GM19468 (cell line): ENCODE measurements around the gene GALNT7.
"Not testable (repeated sequence)": the region's sequence is repeated elsewhere in the genome, so short reads cannot be mapped to it uniquely, and the experiment has no call there.

Experiments
- ATAC-seq: cut with Tn5 transposase; IDR thresholded peaks from one replicate; pipeline ENCODE4 v1.9.1; 2021; ENCODE audit warnings: mild to moderate bottlenecking, moderate library complexity, moderate number of reproducible peaks; ENCODE audit not compliant: unreplicated experiment; ENCODE audit errors: extremely low read depth

The GALNT7 gene, protein sequence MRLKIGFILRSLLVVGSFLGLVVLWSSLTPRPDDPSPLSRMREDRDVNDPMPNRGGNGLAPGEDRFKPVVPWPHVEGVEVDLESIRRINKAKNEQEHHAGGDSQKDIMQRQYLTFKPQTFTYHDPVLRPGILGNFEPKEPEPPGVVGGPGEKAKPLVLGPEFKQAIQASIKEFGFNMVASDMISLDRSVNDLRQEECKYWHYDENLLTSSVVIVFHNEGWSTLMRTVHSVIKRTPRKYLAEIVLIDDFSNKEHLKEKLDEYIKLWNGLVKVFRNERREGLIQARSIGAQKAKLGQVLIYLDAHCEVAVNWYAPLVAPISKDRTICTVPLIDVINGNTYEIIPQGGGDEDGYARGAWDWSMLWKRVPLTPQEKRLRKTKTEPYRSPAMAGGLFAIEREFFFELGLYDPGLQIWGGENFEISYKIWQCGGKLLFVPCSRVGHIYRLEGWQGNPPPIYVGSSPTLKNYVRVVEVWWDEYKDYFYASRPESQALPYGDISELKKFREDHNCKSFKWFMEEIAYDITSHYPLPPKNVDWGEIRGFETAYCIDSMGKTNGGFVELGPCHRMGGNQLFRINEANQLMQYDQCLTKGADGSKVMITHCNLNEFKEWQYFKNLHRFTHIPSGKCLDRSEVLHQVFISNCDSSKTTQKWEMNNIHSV

DNA sequence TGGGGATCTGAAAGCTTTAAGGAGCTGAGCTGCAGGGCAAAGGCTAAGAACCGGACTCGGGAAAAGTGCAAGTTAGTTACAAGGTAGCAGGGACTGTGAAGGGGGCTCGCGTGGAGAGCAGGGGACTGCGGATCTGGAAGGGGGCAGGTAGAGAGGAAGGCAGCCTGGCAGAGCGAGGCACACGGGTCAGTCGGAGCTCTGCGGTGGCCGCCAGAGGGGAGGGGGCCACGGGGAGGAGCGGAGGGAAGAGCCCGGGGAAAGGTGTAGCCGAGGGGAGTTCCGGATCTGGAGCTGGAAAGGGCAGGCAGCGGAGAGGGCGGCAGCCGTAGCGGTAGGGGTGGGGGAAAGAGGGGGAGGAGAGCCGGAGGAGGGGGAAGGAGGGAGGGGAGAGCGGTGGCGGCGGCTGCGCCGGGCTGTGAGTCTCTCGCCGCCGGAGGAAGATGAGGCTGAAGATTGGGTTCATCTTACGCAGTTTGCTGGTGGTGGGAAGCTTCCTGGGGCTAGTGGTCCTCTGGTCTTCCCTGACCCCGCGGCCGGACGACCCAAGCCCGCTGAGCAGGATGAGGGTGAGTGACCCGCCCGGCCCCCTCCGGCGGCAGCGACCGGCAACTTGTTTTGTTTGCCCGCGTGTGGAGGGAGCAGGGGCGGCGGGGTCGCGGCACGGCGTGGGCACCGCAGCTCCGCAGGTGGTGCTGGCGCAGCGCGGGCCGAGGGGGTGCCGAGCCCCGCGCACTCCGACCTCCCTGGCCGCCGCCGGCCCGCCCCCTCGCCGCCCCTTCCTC is at the start of gene GALNT7:
Gene GALNT7 (plus strand): TSS at position 416 of the 782 bp plus-strand sequence. CDS start 25 bp downstream, at position 441.
- peak; percentile 7 for ATAC-seq

DNA sequence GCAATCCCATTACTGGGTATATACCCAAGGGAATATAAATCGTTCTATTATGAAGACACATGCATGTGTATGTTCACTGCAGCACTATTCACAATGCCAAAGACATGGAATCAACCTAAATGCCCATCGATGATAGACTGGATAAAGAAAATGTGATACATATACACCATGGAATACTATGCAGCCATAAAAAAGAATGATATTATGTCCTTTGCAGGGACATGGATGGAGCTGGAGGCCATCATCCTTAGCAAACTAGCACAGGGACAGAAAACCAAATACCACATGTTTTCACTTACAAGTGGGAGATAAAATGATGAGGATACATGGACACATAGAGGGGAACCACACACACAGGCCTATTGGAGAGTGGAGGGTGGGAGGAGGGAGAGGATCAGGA is 49.8 kb upstream of the GALNT7 start:
- ATAC-seq, result not testable (repeated sequence)

DNA sequence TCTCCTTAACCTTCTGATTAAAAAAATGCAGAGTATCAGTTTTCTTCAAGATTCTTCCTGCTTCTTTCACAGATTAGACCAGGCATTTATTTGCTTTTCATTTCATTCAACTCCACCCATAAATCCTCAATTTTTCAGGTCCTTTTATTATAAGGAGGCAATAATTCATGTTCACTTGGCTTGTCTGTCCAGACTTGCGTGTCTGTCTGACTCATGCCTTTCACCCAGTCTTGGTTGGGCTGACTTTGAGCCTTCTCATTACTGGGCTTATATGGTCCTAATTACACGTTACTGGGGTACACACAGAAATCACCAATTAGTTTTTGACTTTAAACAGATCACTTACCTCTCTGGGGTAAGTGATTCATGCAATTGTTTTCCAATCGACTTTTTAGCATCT is 48.8 kb upstream of the GALNT7 start:
- no peak for ATAC-seq

DNA sequence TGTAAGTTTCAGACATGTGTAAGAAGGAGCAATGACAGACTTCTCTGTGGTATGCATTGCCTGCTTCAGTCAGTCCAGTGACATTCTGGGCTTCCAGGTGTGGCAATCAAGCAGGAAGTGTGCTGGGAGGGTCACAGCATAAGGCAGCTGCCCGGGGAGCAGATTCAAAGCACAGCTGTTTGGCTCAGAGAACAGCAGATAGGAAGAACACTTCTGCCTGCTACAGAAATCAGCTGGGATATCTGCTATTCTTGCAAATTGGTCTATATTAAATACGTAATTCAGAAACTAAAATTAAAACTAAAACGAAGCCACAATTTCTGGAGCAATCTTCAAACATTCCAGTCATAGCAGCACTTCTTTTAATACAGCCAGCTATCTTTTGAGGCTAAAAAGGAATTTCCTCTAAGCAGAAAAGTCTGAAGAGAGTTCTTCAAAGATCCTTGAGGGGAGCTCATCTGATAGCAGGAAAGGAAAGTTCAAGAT is 47.5 kb upstream of the GALNT7 start:
- peak; percentile 100 for ATAC-seq

DNA sequence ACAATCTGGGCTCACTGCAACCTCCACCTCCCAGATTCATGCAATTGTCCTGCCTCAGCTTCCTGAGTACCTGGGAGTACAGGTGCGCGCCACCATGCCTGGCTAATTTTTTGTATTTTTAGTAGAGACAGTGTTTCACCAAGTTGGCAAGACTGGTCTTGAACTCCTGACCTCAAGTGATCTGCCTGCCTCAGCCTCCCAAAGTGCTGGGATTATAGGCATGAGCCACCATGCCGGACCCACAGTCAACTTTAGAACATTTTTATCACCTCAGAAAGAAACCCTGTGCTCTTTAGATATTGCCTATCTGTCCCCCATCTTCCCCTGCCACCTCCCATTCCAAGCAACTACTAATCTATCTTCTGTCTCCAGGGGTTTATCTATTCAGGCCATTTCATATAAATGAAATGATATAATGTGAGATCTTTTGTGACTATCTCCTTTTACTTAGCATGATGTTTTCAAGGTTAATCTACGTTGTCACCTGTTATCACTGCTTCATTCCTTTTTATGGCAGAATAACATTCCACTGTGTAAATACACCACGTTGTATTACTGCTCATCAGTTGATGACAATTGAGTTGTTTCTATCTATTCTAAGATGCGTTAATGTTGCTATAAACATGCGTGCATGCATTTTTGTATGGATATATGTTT is 44.3 kb upstream of the GALNT7 start:
- no peak for ATAC-seq

DNA sequence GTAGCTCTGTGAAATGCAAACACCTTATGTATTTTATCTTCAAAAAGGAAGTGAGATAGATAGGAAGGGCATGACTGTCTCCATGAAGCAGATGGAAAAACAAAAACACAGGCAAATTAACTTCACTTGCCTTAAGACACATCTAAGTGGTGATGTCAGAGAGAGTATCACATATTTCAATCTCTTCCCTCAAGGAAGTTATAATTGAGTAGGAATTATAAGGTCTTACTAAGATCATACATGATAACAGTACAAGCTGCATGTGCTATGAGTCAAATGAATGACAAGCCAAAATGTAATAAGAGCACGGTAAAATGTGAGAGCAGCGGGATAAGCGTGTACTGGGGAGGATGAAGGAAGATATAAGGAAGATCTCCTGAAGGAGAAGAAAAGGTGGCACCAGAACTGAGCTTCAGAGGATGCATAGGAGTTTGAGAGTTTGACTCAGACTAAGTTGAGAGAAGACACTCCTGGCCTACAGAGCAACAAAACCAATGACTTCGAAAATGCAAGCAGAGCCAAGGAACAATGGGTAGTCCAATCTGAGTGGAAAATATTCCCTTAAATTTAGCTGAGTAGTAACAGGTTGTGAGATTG is 43.3 kb upstream of the GALNT7 start:
- no peak for ATAC-seq

DNA sequence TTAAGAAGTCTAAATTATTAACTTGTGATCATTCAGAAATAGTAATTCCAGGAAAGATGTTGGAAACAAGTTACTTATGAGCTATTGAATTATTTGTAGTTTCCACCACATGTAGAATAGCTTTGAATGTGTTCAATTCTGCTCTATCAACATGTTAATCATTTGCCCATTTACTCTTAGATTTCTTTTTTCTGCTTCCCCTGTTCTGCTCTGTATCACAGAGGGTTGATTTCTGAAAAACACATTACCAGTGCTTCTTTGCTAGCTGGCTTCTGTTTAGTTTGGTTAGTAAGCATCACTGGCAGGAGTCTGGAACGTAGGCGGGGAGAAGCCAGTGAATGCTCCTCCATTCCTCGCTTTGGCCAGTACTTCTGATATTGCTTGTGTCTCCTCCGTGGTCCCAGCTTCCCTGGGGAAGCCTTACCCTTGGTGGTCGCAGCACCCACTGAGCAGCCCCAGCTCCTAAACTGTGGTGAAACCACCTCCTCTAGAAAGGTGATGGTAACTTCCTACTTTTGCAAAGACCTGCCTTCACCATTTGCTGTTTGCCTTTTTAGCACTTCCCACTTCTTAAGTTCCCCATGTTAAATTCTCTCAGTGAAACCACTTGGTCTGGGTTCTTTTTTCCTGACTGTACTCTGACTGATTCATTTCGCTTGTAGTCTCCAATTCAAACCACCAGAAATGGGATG is 40.3 kb upstream of the GALNT7 start:
- ATAC-seq, result no peak

DNA sequence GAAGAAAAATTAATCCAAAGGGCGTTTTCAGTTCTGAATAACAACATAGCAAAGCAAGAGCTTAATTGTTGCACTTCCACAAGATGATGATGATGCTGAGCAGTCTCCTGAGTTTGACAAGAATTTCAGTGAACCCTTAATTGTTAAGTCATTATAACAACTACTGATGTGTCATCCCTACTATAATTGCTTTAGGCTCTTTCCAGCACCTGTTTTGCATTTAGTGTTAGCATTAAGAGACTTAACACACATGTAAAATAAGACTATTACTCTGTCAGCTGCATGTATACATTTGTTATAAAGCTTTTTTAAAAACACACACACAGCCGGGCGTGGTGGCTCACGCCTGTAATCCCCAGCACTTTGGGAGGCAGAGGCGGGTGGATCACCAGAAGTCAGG is 37.9 kb upstream of the GALNT7 start:
- ATAC-seq, result no peak

DNA sequence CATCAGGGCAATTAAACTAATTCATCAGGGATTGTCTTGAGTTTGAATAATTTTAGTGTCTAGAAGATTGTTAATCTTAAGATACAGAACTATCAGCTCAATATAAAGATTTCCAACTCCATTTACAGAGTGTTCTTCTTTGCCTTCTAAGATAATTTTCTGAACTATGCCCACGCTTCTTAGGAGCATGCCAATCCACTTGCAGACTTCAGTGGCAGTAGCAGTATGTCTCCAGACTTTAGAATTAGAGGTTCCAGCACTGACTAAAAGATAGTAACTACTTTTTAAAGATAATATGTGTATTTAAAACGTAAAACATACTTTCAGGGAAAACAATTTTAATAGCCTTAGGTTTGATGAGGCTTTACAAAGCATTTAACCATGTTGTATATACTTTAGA is 34.2 kb upstream of the GALNT7 start:
- no peak for ATAC-seq

DNA sequence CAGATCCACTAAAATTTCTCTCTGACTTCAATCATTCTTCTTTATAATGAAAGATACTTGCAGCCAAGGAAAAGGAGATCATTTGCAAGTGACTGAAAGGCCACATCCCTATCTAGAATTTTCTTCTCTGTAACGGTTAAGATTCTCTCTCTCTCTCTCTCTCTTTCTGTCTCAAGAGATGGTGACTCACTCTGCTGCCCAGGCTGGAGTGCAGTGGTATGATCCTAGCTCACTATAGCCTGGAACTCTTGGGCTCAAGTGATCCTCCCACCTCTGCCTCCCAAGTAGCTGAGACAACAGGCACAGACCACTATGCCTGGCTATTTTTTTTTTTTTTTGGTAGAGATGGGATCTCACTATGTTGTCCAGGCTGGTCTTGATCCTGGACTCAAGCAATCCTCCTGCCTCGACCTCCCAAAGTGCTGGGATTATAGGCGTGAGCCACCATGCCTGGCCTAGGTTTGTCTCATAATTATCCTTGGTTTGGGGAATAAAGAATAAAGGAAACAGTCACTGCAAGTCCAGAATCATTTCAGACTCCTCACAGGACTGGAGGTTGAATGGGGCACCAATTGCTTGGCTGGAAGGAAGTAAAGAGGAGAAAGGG is 33.3 kb upstream of the GALNT7 start:
- ATAC-seq, result no peak

DNA sequence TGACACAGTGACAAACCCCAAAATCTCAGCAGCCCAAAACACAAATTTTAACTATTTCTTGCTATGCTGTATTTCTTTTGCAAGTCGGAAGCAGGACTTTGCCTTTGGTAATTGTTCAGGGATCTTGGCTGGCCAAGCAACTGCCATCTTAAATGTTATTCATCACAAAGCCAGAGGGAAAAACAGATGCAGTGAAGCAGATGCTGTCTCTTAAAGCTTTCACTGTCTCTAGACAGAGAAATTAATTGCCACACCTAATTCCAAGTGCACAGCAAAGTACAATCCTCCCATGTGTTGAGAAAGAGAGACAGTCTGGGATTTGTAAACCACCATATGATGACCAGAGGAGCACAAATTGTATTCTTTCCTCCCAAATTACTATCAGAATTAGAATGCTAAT is 30.0 kb upstream of the GALNT7 start:
- ATAC-seq, result no peak

DNA sequence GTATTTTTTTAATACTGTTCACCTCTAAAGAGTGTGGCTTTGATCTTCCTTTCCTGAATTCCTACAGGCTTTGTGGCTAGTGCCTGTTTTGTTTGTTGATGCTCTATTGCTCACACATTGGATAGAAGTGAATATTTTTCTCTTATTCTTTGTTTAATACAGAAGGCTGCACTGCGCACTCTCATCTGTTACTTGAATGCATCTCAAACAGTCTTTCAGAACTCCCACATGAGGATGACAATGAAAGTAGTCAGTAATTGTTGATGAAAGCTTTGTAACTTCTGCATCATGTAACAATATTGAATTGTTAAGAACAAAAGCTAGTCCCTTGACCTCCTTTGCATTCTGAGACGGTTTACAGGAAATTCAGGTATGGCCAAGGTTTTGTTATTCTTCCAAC is 29.1 kb upstream of the GALNT7 start:
- ATAC-seq, result no peak

DNA sequence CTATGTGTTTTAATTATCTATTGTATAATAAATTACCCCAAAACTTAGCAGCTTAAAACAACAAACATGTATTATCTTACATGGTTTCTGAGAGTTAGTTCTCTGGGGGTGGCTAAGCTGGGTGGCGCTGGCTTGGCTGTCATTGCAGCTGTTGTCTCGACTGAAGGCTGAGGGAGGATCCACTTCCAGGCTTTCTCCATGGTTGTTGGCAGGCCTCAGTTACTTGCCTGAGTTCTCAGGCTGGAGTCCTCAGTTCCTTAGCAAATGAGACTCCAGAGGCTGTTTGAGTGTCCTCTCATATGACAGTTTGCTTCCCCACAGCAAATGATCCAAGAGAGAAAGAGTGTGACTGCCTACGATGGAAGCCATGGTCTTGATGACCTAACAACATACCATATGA is 23.5 kb upstream of the GALNT7 start:
- no peak for ATAC-seq

DNA sequence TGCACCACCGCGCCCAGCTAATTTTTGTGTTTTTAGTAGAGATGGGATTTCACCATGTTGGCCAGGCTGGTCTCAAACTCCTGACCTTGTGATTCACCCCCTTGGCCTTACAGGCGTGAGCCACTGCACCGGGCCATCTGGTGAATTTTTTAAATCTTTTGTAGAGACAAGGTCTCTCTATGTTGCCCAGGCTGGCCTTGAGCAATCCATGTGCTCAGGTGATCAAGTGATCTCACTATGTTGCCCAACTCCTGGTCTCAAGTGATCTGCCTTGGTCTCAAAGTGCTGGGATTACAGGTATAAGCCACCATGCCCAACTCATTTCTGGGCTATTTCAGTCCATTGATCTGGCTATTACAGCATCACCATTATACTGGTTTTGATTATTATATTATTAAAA is 22.2 kb upstream of the GALNT7 start:
- ATAC-seq, result no peak

DNA sequence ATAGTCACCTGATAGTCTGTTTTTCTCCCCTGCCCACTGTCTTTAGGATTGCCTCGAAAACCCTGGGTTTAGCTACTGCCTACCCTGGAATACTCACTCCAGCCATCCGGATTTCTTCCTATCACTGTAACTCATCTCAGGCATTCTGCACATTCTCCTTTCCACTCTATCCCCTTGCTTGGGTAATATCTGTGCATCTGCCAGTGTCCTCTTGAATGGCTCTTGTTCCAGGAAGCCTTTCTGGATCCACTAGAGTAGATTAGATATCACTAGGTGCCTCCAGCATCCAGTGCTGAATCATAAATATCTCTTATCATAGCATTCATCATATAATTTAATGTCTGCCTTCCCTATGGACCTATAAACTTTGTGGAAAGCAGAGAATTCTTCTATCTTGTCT is 17.1 kb upstream of the GALNT7 start:
- no peak for ATAC-seq

DNA sequence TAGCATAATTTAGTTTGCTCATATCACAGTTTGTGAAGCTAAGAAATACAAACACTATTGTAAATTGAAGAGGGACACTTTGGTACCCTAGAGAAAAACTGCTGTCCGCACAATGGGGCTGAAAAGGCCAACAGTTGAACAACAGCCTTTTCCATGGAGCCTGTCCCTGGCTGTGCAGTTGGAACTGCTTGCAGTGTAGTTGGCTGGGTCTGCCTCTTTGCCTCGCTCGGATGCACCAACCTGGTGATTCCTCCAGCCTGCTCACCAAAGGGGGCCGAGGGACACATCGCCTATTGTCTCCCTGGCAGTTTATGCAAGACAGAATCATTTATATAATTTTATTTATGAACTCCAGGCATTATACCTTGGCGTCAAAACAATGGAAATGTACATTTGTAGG is 16.5 kb upstream of the GALNT7 start:
- ATAC-seq, result no peak

DNA sequence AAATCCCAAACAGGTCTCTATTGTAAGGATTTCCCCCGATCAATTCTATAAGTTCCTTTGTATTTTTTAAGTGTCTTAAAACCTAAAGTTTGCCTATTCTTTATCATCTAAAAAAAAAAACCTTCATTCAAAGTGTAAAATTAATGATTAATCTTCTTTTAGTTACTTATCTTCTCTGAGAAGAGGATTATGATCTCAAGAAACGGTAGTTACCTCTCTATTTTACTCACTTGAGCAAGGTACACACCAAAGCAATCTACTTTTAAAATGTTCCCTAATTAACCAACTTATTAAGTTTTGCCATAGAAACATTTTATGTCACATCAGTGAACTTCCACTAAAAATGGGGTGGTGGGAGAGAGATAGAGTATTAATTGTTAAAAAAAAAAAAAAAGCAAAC is 15.2 kb upstream of the GALNT7 start:
- ATAC-seq, result no peak

DNA sequence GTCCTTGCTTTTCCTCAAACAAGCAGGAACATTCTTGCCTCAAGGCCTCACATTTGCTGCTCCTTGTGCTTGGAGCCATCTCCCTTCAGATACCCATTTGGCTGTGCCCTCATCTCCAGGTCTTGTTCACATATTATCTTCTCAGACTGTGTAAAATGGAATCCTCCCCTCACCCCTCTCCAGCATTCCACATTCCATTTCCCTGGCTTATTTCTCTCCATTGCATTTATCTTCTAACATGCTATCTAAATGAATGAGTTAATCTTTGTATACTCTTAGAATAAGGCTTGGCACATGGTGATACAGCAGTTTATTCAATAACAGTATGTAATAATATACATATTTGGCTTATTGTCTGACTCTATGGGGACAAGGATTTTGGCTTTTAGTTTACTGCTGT is 8.8 kb upstream of the GALNT7 start:
- no peak for ATAC-seq

DNA sequence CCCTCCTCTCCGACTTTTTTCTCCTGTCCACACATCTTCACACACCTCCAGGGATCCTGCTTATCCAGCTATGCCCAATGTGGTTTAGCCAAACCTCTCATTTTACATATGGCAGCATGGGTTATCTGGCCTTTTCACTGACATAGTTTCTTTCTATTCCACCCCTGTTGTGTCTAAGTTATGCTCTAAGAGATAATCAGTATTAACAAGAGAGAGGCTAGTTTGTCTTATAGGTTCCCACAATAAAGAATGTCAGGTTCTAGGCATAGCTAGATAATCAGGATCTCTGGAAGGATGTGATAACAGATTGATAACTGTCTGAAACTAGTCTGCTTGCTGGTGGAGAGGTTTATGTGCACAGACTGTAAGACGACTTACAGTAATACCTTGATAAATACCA is 7.7 kb upstream of the GALNT7 start:
- no peak for ATAC-seq
